ENCODE measurements around the gene SLC25A27. TPM values are rescaled to one million over a fixed set of nuclear protein-coding genes. Genes with fewer than 3 reads are reported as not detected.

Gene SLC25A27
- total RNA-seq, 5 donors from 2014 or later (not counting 1 experiment from before 2014, with no cell fraction given): 0.23 to 2.4 (median 0.85) TPM

GRCh38 chr6:46715141-46715540 lies 62.4 kb downstream of the SLC25A27 start:
- DNase-seq: no peak
- CTCF ChIA-PET: no interaction called here

GRCh38 chr6:46719099-46719498 lies 66.3 kb downstream of the SLC25A27 start:
- Mint-ChIP-seq H3K27ac (no peak overlapping the region), H3K4me3 (no peak overlapping the region), H3K36me3 (no peaks in the 10 kb centered on the region), H3K9me3 (no peaks in the 10 kb centered on the region), H3K4me1 (peaks cover 0 to 2% (median 0%) of the 10 kb centered on the region in 3 donors), H3K27me3 (peaks cover 10 to 23% of the 10 kb centered on the region in 2 donors)
- H3K36me3 ChIP-seq (ENCODE audit: control insufficient read depth in 2 of 2, extremely low read depth in 1 of 2, insufficient read depth in 1 of 2, low read length in 1 of 2): no peaks in the 10 kb centered on the region
- no peak overlapping the region for H3K4me3 ChIP-seq (ENCODE audit: control insufficient read depth in 1 of 2, extremely low read depth in 1 of 2, low read length in 1 of 2)
- ChIA-PET CTCF (interaction anchor here in 1 of 2 donors (0.6 kb wide), 1 partner anchor 220 kb away, joined by 3 read pairs; no protein-coding TSS in a partner anchor), POLR2A (no interaction called here)
- H3K27ac ChIP-seq (ENCODE audit: low read length): no peak overlapping the region
- ATAC-seq (replicated peaks in 1 of 4): no peak
- 80% methylated on average over 1 of the region's 1 CpG for WGBS (ENCODE audit: insufficient coverage)
- H3K4me1 ChIP-seq (ENCODE audit: control insufficient read depth in 1 of 2, extremely low read depth in 1 of 2, insufficient read depth in 2 of 2, low read length in 2 of 2): no peaks in the 10 kb centered on the region
- peaks cover 0 to 8% of the 10 kb centered on the region in 2 experiments for H3K27me3 ChIP-seq (replicated peaks in 1 of 2; ENCODE audit: control insufficient read depth in 2 of 2, extremely low read depth in 1 of 2, insufficient read depth in 2 of 2, low read length in 1 of 2)
- no peak for DNase-seq
- no peaks in the 10 kb centered on the region for H3K9me3 ChIP-seq

More at GRCh38 chr6:46715141-46715540, 62.4 kb downstream of the SLC25A27 start:
- no peaks in the 10 kb centered on the region for H3K9me3 ChIP-seq
- no peaks in the 10 kb centered on the region for H3K36me3 ChIP-seq (ENCODE audit: control insufficient read depth in 2 of 2, extremely low read depth in 1 of 2, insufficient read depth in 1 of 2, low read length in 1 of 2)
- POLR2A ChIA-PET: no interaction called here
- no peaks in the 10 kb centered on the region for H3K4me1 ChIP-seq (ENCODE audit: control insufficient read depth in 1 of 2, extremely low read depth in 1 of 2, insufficient read depth in 2 of 2, low read length in 2 of 2)
- peaks cover 0 to 3% of the 10 kb centered on the region in 2 experiments for H3K27me3 ChIP-seq (replicated peaks in 1 of 2; ENCODE audit: control insufficient read depth in 2 of 2, extremely low read depth in 1 of 2, insufficient read depth in 2 of 2, low read length in 1 of 2)
- Mint-ChIP-seq H3K36me3 (no peaks in the 10 kb centered on the region), H3K9me3 (no peaks in the 10 kb centered on the region), H3K4me1 (peaks cover 0 to 2% (median 0%) of the 10 kb centered on the region in 3 donors), H3K27ac (no peak overlapping the region), H3K27me3 (peaks cover 8 to 13% of the 10 kb centered on the region in 2 donors), H3K4me3 (no peak overlapping the region)
- no peak overlapping the region for H3K4me3 ChIP-seq (ENCODE audit: control insufficient read depth in 1 of 2, extremely low read depth in 1 of 2, low read length in 1 of 2)
- H3K27ac ChIP-seq (ENCODE audit: low read length): no peak overlapping the region
- ATAC-seq (replicated peaks in 1 of 4): no peak

- no peak overlapping the region for H3K27ac Mint-ChIP-seq
- no CpG with 5 or more reads among the region's 1 CpG for WGBS (ENCODE audit: insufficient coverage)
- H3K4me3 ChIP-seq (ENCODE audit: control insufficient read depth in 1 of 2, extremely low read depth in 1 of 2, low read length in 1 of 2): no peak overlapping the region
- H3K4me3 Mint-ChIP-seq: no peak overlapping the region
- CTCF ChIA-PET: no interaction called here
- peaks cover 0 to 8% of the 10 kb centered on the region in 2 experiments for H3K27me3 ChIP-seq (replicated peaks in 1 of 2; ENCODE audit: control insufficient read depth in 2 of 2, extremely low read depth in 1 of 2, insufficient read depth in 2 of 2, low read length in 1 of 2)
- no peak overlapping the region for H3K27ac ChIP-seq (ENCODE audit: low read length)
- H3K36me3 ChIP-seq (ENCODE audit: control insufficient read depth in 2 of 2, extremely low read depth in 1 of 2, insufficient read depth in 1 of 2, low read length in 1 of 2): no peaks in the 10 kb centered on the region
- DNase-seq (no peak), ATAC-seq (replicated peaks in 1 of 4) (no peak)
- peaks cover 0 to 2% (median 0%) of the 10 kb centered on the region in 3 donors for H3K4me1 Mint-ChIP-seq
- POLR2A ChIA-PET: no interaction called here
- no peaks in the 10 kb centered on the region for H3K4me1 ChIP-seq (ENCODE audit: control insufficient read depth in 1 of 2, extremely low read depth in 1 of 2, insufficient read depth in 2 of 2, low read length in 2 of 2)
- no peaks in the 10 kb centered on the region for H3K36me3 Mint-ChIP-seq
- H3K9me3 Mint-ChIP-seq: no peaks in the 10 kb centered on the region
- peaks cover 17 to 30% of the 10 kb centered on the region in 2 donors for H3K27me3 Mint-ChIP-seq
- H3K9me3 ChIP-seq: no peaks in the 10 kb centered on the region
Measured at GRCh38 chr6:46720401-46720800, 67.6 kb downstream of the SLC25A27 start.

Other genes starting within 250 kb of the SLC25A27 start
- gene RCAN2, start 161.5 kb upstream of the SLC25A27 start, total RNA-seq: 1 to 10 TPM in 3 of 5 donors, under 1 TPM in 2; 0.15 to 2.5 (median 1.4) TPM
- not detected for gene CYP39A1, start 157 bp upstream of the SLC25A27 start, total RNA-seq
- gene TDRD6, start 34.9 kb downstream of the SLC25A27 start, total RNA-seq: under 1 TPM in 2 of 5 donors, not detected in 3; 0.03 to 0.20 TPM
- gene PLA2G7, start 82.4 kb downstream of the SLC25A27 start, total RNA-seq: under 1 TPM in 1 of 5 donors, not detected in 4; 0.30 TPM
- gene ANKRD66, start 94.0 kb downstream of the SLC25A27 start, total RNA-seq: not detected
- not detected for gene MEP1A, start 140.4 kb downstream of the SLC25A27 start, total RNA-seq